HG03520 (cell line): ENCODE data around the gene CYB5R3.
"Not testable (repeated sequence)": the region's sequence is repeated elsewhere in the genome, so short reads cannot be mapped to it uniquely, and the experiment has no call there.

Experiments used
- ATAC-seq: cut with Tn5 transposase; IDR thresholded peaks from one replicate; pipeline ENCODE4 v1.9.1; 2021; ENCODE audit warnings: mild to moderate bottlenecking, moderate library complexity; ENCODE audit not compliant: unreplicated experiment

The CYB5R3 gene

GRCh38 chr22:42608136-42608822 is 40.9 kb downstream of the CYB5R3 start:
- no peak for ATAC-seq

GRCh38 chr22:42607641-42608040 is 41.6 kb downstream of the CYB5R3 start:
- not testable (repeated sequence) for ATAC-seq

- ATAC-seq, result no peak
These were observed 44.8 kb downstream of the CYB5R3 start for GRCh38 chr22:42604403-42604802.

- no peak for ATAC-seq
These were observed 45.8 kb downstream of the CYB5R3 start for GRCh38 chr22:42603427-42603826.

- no peak for ATAC-seq
These were observed 46.7 kb downstream of the CYB5R3 start for GRCh38 chr22:42602470-42602869.

GRCh38 chr22:42601879-42602465 is 47.2 kb downstream of the CYB5R3 start:
- ATAC-seq, result no peak

- no peak for ATAC-seq
These were observed 52.2 kb downstream of the CYB5R3 start for GRCh38 chr22:42596863-42597530.

- ATAC-seq, result no peak
These were observed 52.9 kb downstream of the CYB5R3 start for GRCh38 chr22:42596336-42596735.

- ATAC-seq, result no peak
These were observed 53.8 kb downstream of the CYB5R3 start for GRCh38 chr22:42595434-42595833.

GRCh38 chr22:42591987-42592386 is 57.2 kb downstream of the CYB5R3 start:
- ATAC-seq, result no peak

- ATAC-seq, result no peak
These were observed 61.5 kb downstream of the CYB5R3 start for GRCh38 chr22:42587588-42588175.

GRCh38 chr22:42586381-42586780 is 62.8 kb downstream of the CYB5R3 start:
- ATAC-seq, result no peak

GRCh38 chr22:42585096-42585495 is 64.1 kb downstream of the CYB5R3 start:
- no peak for ATAC-seq

GRCh38 chr22:42584364-42584940 is 64.7 kb downstream of the CYB5R3 start:
- ATAC-seq, result no peak

GRCh38 chr22:42582987-42583386 is 66.2 kb downstream of the CYB5R3 start:
- ATAC-seq, result no peak

- ATAC-seq, result no peak
These were observed 67.2 kb downstream of the CYB5R3 start for GRCh38 chr22:42581762-42582716.

GRCh38 chr22:42581194-42581761 is 67.9 kb downstream of the CYB5R3 start:
- not testable (repeated sequence) for ATAC-seq

- not testable (repeated sequence) for ATAC-seq
These were observed 69.2 kb downstream of the CYB5R3 start for GRCh38 chr22:42580040-42580439.

GRCh38 chr22:42577623-42578240 is 71.5 kb downstream of the CYB5R3 start:
- ATAC-seq, result no peak
